ENCODE measurements around the gene HTT. TPM values are rescaled to one million over a fixed set of nuclear protein-coding genes. Genes with fewer than 3 reads are reported as not detected.

HTT gene
- polyA plus RNA-seq, 1 donor from 2014 or later = 10.0 TPM

DNA sequence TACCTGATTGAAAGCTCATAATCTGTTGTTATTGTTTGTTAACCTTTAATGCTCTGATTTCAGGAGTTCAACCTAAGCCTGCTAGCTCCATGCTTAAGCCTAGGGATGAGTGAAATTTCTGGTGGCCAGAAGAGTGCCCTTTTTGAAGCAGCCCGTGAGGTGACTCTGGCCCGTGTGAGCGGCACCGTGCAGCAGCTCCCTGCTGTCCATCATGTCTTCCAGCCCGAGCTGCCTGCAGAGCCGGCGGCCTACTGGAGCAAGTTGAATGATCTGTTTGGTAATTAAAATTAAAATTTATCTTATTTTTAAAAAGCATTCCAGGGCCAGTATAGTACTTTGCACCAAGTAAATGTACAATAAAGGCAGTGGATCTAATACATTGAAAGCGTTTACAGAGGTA, 137.4 kb downstream of the HTT start:
- Mint-ChIP-seq H3K36me3 (peaks cover 7% of the 10 kb centered on the region), H3K27me3 (no peaks in the 10 kb centered on the region), H3K4me1 (no peaks in the 10 kb centered on the region), H3K4me3 (no peak overlapping the region), H3K27ac (no peak overlapping the region), H3K9me3 (no peaks in the 10 kb centered on the region)

DNA sequence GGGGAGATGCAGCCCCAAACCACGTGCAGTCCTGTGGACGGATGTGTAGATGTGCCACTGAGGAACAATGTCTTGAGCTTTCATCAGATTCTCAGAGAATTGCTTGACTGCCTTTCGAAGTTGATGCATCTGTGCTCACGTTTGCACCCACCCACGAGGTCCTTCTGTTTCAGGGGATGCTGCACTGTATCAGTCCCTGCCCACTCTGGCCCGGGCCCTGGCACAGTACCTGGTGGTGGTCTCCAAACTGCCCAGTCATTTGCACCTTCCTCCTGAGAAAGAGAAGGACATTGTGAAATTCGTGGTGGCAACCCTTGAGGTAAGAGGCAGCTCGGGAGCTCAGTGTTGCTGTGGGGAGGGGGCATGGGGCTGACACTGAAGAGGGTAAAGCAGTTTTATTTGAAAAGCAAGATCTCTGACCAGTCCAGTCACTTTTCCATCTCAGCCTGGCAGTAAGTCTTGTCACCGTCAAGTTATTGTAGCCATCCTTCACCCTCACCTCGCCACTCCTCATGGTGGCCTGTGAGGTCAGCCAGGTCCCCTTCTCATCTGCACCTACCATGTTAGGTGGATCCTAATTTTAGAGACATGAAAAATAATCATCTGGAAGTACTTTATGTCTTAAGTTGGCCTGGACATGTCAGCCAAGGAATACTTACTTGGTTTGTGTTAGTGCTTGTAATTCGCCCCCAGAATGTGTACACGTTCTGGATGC, 138.1 kb downstream of the HTT start:
- H3K27ac Mint-ChIP-seq = no peak overlapping the region

DNA sequence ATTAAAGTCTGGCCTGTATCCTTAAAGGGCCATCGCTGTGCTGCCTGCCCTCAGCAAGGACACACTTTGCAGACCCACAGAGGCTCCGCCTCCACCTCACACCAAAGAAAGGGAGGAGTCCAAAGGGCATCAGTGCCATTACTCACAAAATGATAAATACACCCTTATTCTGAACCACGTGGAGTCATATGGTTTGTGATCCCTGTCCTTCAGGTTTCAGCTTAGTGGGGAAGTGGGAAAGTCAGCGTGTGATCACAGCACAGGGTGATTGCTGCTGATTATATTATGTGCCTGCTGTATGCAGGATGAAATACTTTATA, 138.6 kb downstream of the HTT start:
- Mint-ChIP-seq H3K27me3 (no peaks in the 10 kb centered on the region), H3K36me3 (peaks cover 3% of the 10 kb centered on the region), H3K27ac (no peak overlapping the region), H3K4me1 (no peaks in the 10 kb centered on the region), H3K9me3 (no peaks in the 10 kb centered on the region), H3K4me3 (no peak overlapping the region)

More for the DNA sequence above, 138.1 kb downstream of the HTT start:
- no peak overlapping the region for H3K4me3 Mint-ChIP-seq
- H3K27me3 Mint-ChIP-seq = no peaks in the 10 kb centered on the region
- peaks cover 3% of the 10 kb centered on the region for H3K36me3 Mint-ChIP-seq
- H3K4me1 Mint-ChIP-seq = no peaks in the 10 kb centered on the region
- no peaks in the 10 kb centered on the region for H3K9me3 Mint-ChIP-seq

DNA sequence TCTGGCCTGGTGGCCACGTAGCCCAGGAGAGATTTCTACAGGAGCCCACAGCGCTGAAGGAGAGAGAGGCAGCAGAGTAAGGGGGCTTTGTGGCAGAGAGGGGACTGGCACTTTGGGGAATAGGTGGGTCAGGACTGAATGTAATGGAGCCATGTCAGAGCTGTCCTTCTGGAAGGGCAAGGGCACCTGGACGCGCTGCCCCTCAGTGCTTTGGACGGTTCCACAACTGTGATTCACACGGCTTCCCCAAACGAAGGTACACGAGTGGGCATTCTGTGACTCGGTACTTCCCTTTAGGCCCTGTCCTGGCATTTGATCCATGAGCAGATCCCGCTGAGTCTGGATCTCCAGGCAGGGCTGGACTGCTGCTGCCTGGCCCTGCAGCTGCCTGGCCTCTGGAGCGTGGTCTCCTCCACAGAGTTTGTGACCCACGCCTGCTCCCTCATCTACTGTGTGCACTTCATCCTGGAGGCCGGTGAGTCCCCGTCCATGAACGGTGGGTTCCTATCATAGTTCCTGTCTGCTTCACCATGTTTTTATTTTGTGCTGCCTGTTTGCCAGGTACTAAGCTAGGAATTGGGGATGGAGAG, 139.3 kb downstream of the HTT start:
- Mint-ChIP-seq H3K4me1 (no peaks in the 10 kb centered on the region), H3K9me3 (no peaks in the 10 kb centered on the region), H3K4me3 (no peak overlapping the region), H3K36me3 (peaks cover 5% of the 10 kb centered on the region), H3K27ac (no peak overlapping the region), H3K27me3 (no peaks in the 10 kb centered on the region)

DNA sequence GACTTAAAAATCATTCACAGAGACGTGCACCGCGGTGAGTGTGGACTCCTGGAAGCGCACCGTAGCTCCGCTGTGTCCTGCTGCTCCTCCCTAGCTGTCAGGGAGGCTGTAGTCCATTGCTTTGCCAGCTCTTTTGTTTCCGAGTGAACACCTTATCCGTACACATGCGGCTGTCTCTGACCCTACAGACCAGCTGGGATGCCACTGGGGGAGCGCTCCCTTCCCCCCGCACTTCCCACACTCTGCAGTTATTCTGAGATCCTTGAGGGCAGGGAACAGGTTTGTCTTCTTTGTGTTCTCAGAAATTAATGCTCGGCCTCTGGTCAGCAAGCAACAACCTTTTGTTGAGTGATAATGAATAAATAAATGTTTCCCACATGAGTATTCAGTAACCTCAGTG, 140.8 kb downstream of the HTT start:
- H3K36me3 Mint-ChIP-seq = peaks cover 5% of the 10 kb centered on the region
- no peaks in the 10 kb centered on the region for H3K4me1 Mint-ChIP-seq
- H3K27me3 Mint-ChIP-seq = no peaks in the 10 kb centered on the region
- no peak overlapping the region for H3K4me3 Mint-ChIP-seq
- no peak overlapping the region for H3K27ac Mint-ChIP-seq
- no peaks in the 10 kb centered on the region for H3K9me3 Mint-ChIP-seq

GRCh38 chr4:3215733-3216132, 141.3 kb downstream of the HTT start:
- peaks cover 5% of the 10 kb centered on the region for H3K36me3 Mint-ChIP-seq
- no peak overlapping the region for H3K4me3 Mint-ChIP-seq
- H3K4me1 Mint-ChIP-seq = no peaks in the 10 kb centered on the region
- H3K9me3 Mint-ChIP-seq = no peaks in the 10 kb centered on the region
- H3K27ac Mint-ChIP-seq = no peak overlapping the region
- H3K27me3 Mint-ChIP-seq = no peaks in the 10 kb centered on the region

GRCh38 chr4:3217266-3217665, 142.8 kb downstream of the HTT start:
- Mint-ChIP-seq H3K9me3 (no peaks in the 10 kb centered on the region), H3K27ac (no peak overlapping the region), H3K4me3 (no peak overlapping the region), H3K27me3 (no peaks in the 10 kb centered on the region), H3K36me3 (peaks cover 5% of the 10 kb centered on the region), H3K4me1 (no peaks in the 10 kb centered on the region)

- Mint-ChIP-seq H3K36me3 (peaks cover 5% of the 10 kb centered on the region), H3K9me3 (no peaks in the 10 kb centered on the region), H3K4me3 (no peak overlapping the region), H3K27me3 (no peaks in the 10 kb centered on the region), H3K27ac (no peak overlapping the region), H3K4me1 (no peaks in the 10 kb centered on the region)
Measured at GRCh38 chr4:3217771-3218170, 143.3 kb downstream of the HTT start.

GRCh38 chr4:3218824-3219760, 144.6 kb downstream of the HTT start:
- Mint-ChIP-seq H3K27ac (peak overlapping the region in 2 of 3 donors; percentile 23 to 78), H3K4me3 (no peak overlapping the region), H3K4me1 (no peaks in the 10 kb centered on the region), H3K27me3 (no peaks in the 10 kb centered on the region), H3K36me3 (peaks cover 5% of the 10 kb centered on the region), H3K9me3 (no peaks in the 10 kb centered on the region)

- H3K4me1 Mint-ChIP-seq = peaks cover 0 to 2% (median 0%) of the 10 kb centered on the region in 3 donors
- no peak overlapping the region for H3K4me3 Mint-ChIP-seq
- no peak overlapping the region for H3K27ac Mint-ChIP-seq
- H3K36me3 Mint-ChIP-seq = peaks cover 2% of the 10 kb centered on the region
- H3K9me3 Mint-ChIP-seq = no peaks in the 10 kb centered on the region
- H3K27me3 Mint-ChIP-seq = no peaks in the 10 kb centered on the region
Measured at GRCh38 chr4:3219761-3220475, 145.4 kb downstream of the HTT start.

DNA sequence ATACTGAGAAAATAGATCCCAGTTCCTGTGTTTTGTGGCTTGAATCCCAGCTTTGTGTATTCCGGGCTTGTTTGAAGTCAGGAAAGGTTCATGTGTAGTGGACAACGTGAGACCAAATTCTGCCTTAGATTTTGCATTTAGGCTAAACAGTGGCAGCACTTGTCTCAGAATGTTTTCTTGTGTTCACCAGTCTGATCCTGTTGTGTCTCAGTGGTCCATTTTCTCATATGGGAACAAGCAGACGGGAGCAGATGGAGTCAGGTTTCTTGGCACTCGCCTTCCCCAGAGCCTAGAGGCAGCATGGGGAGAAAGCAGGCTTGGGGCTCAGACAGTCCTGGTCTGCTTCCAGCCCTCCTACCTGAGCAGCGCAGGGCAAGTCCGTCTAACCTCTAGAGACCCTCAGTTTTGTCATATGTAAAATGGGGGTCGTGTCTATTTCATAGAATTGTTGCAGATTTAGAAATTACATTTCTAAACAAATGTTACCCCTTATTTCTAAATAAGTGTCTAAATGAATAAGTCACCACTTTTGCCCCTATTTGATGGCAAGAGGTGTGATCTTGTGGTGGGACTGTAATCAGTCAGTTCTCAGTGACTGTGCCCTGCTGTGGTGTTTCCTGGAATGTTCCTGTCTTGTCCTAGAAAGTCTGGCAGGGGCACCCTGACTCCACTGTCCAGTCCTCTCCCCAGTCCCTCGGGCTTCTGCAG, 146.1 kb downstream of the HTT start:
- no peak overlapping the region for H3K27ac Mint-ChIP-seq
- peaks cover 2% of the 10 kb centered on the region for H3K36me3 Mint-ChIP-seq
- no peaks in the 10 kb centered on the region for H3K27me3 Mint-ChIP-seq
- H3K9me3 Mint-ChIP-seq = no peaks in the 10 kb centered on the region
- H3K4me3 Mint-ChIP-seq = no peak overlapping the region
- H3K4me1 Mint-ChIP-seq = peaks cover 0 to 2% (median 0%) of the 10 kb centered on the region in 3 donors

DNA sequence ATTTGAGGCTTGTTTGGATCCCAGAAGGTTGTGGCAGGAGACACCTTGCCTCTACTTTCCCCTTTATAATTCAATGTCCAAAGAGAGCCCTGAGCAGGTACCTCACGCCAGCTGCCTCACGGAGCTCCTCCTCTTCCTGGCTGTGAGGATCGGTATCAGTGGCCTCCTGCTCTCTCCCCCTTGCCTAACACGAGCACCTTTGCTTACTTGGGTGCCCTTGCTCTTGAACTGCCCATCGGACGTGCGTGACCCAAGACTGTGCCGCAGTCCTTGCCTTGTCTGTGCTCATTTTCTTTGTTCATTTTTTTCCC, 146.7 kb downstream of the HTT start:
- peaks cover 0 to 4% (median 2%) of the 10 kb centered on the region in 3 donors for H3K4me1 Mint-ChIP-seq
- no peak overlapping the region for H3K4me3 Mint-ChIP-seq
- H3K27ac Mint-ChIP-seq = no peak overlapping the region
- H3K27me3 Mint-ChIP-seq = no peaks in the 10 kb centered on the region
- peaks cover 2% of the 10 kb centered on the region for H3K36me3 Mint-ChIP-seq
- H3K9me3 Mint-ChIP-seq = no peaks in the 10 kb centered on the region

DNA sequence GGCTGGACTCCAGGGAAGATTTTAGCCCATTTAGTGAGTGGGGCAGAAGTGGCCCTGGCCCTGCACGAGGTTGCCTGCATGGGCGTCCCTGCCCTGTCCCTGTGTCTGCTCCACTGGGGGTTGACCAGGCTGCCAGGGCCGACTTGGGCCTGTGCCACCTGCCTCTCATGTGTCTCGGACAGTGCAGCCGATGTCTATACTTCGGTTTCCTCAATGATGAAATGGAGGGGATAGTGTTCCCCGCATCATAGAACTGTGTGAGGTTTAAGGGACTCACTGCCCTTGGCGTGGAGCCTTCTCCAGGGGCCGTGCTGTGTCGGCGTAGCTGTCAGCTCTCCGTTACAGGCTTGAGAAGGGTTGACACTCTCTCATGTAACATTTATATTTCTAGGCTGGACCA, 147.5 kb downstream of the HTT start:
- H3K27ac Mint-ChIP-seq = peak overlapping the region in 1 of 3 donors; percentile 50
- H3K4me3 Mint-ChIP-seq = no peak overlapping the region
- no peaks in the 10 kb centered on the region for H3K27me3 Mint-ChIP-seq
- H3K9me3 Mint-ChIP-seq = no peaks in the 10 kb centered on the region
- H3K4me1 Mint-ChIP-seq = peaks cover 0 to 8% (median 4%) of the 10 kb centered on the region in 3 donors
- H3K36me3 Mint-ChIP-seq = peaks cover 2% of the 10 kb centered on the region

DNA sequence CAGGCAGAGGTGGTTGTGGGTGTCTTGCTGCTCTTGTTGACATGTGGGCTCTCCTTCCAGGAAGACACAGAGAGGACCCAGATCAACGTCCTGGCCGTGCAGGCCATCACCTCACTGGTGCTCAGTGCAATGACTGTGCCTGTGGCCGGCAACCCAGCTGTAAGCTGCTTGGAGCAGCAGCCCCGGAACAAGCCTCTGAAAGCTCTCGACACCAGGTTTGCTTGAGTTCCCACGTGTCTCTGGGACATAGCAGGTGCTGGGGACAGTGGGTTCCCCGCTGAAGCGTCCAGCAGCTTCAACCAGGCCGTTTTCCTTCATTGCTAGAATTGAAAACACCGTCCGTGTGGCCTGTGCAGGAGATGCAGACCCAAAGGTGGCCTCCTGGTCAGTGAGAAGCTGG, 148.9 kb downstream of the HTT start:
- peaks cover 0 to 8% (median 4%) of the 10 kb centered on the region in 3 donors for H3K4me1 Mint-ChIP-seq

More for the DNA sequence above, 148.9 kb downstream of the HTT start:
- peak overlapping the region in 1 of 3 donors; percentile 59 for H3K27ac Mint-ChIP-seq
- H3K9me3 Mint-ChIP-seq = no peaks in the 10 kb centered on the region
- peaks cover 2% of the 10 kb centered on the region for H3K36me3 Mint-ChIP-seq
- H3K4me3 Mint-ChIP-seq = no peak overlapping the region
- no peaks in the 10 kb centered on the region for H3K27me3 Mint-ChIP-seq

Data from IgD-negative memory B cell (primary cell).